Testis (tissue), 2 donors: Measurements from ENCODE around the gene FOXN1.

Experiments
- CTCF ChIP-seq, 3 experiments: fragments of 450-650 bp in 2 of 3; fragments of 200-600 bp in 1 of 3; sonication (generic) in 1 of 3; IDR thresholded peaks; one replicate each; pipeline ENCODE4 v1.5.1; 2016 to 2019; ENCODE audit warnings: antibody characterized with exemption in 3 of 3, mild to moderate bottlenecking in 2 of 3, moderate library complexity in 1 of 3
- POLR2A ChIP-seq: fragments of 450-650 bp; IDR thresholded peaks from one replicate; pipeline ENCODE4 v1.6.1; 2017; ENCODE audit warnings: antibody characterized with exemption, mild to moderate bottlenecking, moderate library complexity

- TF ChIP-seq CTCF (IDR thresholded peaks at IDR 0.05): no peak
- TF ChIP-seq POLR2A: no peak
Measured at GRCh38 chr17:28507567-28508203, 1.5 kb downstream of the FOXN1 start.
